ENCODE data around the gene KPRP.

KPRP gene

GRCh38 chr1:152760551-152761190 lies 2.8 kb downstream of the KPRP start (continued):
- TF ChIP-seq, protein P1, sequence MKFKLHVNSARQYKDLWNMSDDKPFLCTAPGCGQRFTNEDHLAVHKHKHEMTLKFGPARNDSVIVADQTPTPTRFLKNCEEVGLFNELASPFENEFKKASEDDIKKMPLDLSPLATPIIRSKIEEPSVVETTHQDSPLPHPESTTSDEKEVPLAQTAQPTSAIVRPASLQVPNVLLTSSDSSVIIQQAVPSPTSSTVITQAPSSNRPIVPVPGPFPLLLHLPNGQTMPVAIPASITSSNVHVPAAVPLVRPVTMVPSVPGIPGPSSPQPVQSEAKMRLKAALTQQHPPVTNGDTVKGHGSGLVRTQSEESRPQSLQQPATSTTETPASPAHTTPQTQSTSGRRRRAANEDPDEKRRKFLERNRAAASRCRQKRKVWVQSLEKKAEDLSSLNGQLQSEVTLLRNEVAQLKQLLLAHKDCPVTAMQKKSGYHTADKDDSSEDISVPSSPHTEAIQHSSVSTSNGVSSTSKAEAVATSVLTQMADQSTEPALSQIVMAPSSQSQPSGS (tag by site-specific recombination; IDR thresholded peaks at IDR 0.05; ENCODE audit: low read depth) = no peak
- TF ChIP-seq, protein P2, sequence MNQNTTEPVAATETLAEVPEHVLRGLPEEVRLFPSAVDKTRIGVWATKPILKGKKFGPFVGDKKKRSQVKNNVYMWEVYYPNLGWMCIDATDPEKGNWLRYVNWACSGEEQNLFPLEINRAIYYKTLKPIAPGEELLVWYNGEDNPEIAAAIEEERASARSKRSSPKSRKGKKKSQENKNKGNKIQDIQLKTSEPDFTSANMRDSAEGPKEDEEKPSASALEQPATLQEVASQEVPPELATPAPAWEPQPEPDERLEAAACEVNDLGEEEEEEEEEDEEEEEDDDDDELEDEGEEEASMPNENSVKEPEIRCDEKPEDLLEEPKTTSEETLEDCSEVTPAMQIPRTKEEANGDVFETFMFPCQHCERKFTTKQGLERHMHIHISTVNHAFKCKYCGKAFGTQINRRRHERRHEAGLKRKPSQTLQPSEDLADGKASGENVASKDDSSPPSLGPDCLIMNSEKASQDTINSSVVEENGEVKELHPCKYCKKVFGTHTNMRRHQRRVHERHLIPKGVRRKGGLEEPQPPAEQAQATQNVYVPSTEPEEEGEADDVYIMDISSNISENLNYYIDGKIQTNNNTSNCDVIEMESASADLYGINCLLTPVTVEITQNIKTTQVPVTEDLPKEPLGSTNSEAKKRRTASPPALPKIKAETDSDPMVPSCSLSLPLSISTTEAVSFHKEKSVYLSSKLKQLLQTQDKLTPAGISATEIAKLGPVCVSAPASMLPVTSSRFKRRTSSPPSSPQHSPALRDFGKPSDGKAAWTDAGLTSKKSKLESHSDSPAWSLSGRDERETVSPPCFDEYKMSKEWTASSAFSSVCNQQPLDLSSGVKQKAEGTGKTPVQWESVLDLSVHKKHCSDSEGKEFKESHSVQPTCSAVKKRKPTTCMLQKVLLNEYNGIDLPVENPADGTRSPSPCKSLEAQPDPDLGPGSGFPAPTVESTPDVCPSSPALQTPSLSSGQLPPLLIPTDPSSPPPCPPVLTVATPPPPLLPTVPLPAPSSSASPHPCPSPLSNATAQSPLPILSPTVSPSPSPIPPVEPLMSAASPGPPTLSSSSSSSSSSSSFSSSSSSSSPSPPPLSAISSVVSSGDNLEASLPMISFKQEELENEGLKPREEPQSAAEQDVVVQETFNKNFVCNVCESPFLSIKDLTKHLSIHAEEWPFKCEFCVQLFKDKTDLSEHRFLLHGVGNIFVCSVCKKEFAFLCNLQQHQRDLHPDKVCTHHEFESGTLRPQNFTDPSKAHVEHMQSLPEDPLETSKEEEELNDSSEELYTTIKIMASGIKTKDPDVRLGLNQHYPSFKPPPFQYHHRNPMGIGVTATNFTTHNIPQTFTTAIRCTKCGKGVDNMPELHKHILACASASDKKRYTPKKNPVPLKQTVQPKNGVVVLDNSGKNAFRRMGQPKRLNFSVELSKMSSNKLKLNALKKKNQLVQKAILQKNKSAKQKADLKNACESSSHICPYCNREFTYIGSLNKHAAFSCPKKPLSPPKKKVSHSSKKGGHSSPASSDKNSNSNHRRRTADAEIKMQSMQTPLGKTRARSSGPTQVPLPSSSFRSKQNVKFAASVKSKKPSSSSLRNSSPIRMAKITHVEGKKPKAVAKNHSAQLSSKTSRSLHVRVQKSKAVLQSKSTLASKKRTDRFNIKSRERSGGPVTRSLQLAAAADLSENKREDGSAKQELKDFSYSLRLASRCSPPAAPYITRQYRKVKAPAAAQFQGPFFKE (tag by site-specific recombination; IDR thresholded peaks at IDR 0.05; ENCODE audit: borderline replicate concordance) = no peak
- TF ChIP-seq ZNF701 (tag by site-specific recombination; IDR thresholded peaks at IDR 0.05) = no peak

- H3K9me3 ChIP-seq (ENCODE audit: control insufficient read depth, insufficient read depth, low read depth, low read length) = no peaks in the 10 kb centered on the region
- TF ChIP-seq ZNF785 (tag by site-specific recombination; IDR thresholded peaks at IDR 0.05) (no peak), ZNF266 (tag by site-specific recombination; IDR thresholded peaks at IDR 0.05; ENCODE audit: low read depth) (no peak), ZNF362 (tag by site-specific recombination; IDR thresholded peaks at IDR 0.05) (no peak), ZSCAN16 (tag by site-specific recombination; IDR thresholded peaks at IDR 0.05) (no peak), ZBTB44 (tag by site-specific recombination; IDR thresholded peaks at IDR 0.05) (no peak), ZIC2 (tag by site-specific recombination; IDR thresholded peaks at IDR 0.05) (no peak), ZNF302 (tag by site-specific recombination; IDR thresholded peaks at IDR 0.05; ENCODE audit: low read depth) (no peak), ZNF473 (tag by site-specific recombination; IDR thresholded peaks at IDR 0.05) (no peak), ZNF837 (tag by site-specific recombination; IDR thresholded peaks at IDR 0.05) (no peak), KLF9 (tag by site-specific recombination; IDR thresholded peaks at IDR 0.05; ENCODE audit: low read depth) (no peak), WT1 (tag by site-specific recombination; IDR thresholded peaks at IDR 0.05) (no peak), ZNF830 (tag by site-specific recombination; IDR thresholded peaks at IDR 0.05; ENCODE audit: low read depth) (no peak), REPIN1 (tag by site-specific recombination; IDR thresholded peaks at IDR 0.05; ENCODE audit: low read depth) (no peak), ZNF600 (tag by site-specific recombination; IDR thresholded peaks at IDR 0.05) (no peak), ZNF18 (tag by site-specific recombination; IDR thresholded peaks at IDR 0.05) (no peak), ZNF664 (tag by site-specific recombination; IDR thresholded peaks at IDR 0.05) (no peak)
- TF ChIP-seq, protein P3, sequence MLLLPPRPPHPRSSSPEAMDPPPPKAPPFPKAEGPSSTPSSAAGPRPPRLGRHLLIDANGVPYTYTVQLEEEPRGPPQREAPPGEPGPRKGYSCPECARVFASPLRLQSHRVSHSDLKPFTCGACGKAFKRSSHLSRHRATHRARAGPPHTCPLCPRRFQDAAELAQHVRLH (tag by site-specific recombination; IDR thresholded peaks at IDR 0.05) = no peak
- TF ChIP-seq, protein P4, sequence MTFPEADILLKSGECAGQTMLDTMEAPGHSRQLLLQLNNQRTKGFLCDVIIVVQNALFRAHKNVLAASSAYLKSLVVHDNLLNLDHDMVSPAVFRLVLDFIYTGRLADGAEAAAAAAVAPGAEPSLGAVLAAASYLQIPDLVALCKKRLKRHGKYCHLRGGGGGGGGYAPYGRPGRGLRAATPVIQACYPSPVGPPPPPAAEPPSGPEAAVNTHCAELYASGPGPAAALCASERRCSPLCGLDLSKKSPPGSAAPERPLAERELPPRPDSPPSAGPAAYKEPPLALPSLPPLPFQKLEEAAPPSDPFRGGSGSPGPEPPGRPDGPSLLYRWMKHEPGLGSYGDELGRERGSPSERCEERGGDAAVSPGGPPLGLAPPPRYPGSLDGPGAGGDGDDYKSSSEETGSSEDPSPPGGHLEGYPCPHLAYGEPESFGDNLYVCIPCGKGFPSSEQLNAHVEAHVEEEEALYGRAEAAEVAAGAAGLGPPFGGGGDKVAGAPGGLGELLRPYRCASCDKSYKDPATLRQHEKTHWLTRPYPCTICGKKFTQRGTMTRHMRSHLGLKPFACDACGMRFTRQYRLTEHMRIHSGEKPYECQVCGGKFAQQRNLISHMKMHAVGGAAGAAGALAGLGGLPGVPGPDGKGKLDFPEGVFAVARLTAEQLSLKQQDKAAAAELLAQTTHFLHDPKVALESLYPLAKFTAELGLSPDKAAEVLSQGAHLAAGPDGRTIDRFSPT (tag by site-specific recombination; IDR thresholded peaks at IDR 0.05) = no peak
- no peak overlapping the region for H3K4me3 ChIP-seq (ENCODE audit: low read depth, low read length)
- CTCF ChIA-PET = no interaction called here
- no peak overlapping the region for H3K27ac ChIP-seq (ENCODE audit: extremely low read depth, low read depth, low read length)
- H3K36me3 ChIP-seq (ENCODE audit: control insufficient read depth in 2 of 2, insufficient read depth in 1 of 2, low read length in 2 of 2) = no peaks in the 10 kb centered on the region
- H3K4me1 ChIP-seq (ENCODE audit: control insufficient read depth, insufficient read depth, low read length) = no peaks in the 10 kb centered on the region
- POLR2A ChIA-PET = no interaction called here
Measured at GRCh38 chr1:152761609-152762213, 3.9 kb downstream of the KPRP start.
